CD4-positive, alpha-beta memory T cell (primary cell): ENCODE measurements around the gene UTP20. TPM values are rescaled to one million over a fixed set of nuclear protein-coding genes. Genes with fewer than 3 reads are reported as not detected.
"Not testable (repeated sequence)": the region's sequence is repeated elsewhere in the genome, so short reads cannot be mapped to it uniquely, and the experiment has no call there.

Source experiments
- CTCF ChIA-PET: fragments of 350-600 bp; sonication (Branson Sonifier 250); formaldehyde crosslinking; loops from one replicate; lab custom pipeline; 2021; ENCODE audit warnings: inconsistent platforms; ENCODE audit not compliant: partially characterized antibody; lab: Charles Lee
- POLR2A ChIA-PET: fragments of 350-600 bp; sonication (Branson Sonifier 250); formaldehyde crosslinking; loops from one replicate; lab custom pipeline; 2021; ENCODE audit not compliant: partially characterized antibody; lab: Charles Lee
- DNase-seq, 5 donors: peaks; one replicate each; pipeline versions ENCODE4 v3.0.0 to v3.0.0-alpha.2; 2020 to 2022; ENCODE audit warnings: mixed read lengths in 1 of 5
- H3K27ac ChIP-seq: one replicate; pipeline ENCODE4 v1.7.0; 2013; ENCODE audit warnings: low read depth, low read length
- H3K27me3 ChIP-seq: 2 replicates; pipeline ENCODE4 v1.7.0; 2013; ENCODE audit warnings: mild to moderate bottlenecking, low read length, moderate library complexity; ENCODE audit not compliant: insufficient read depth
- H3K36me3 ChIP-seq: 2 replicates; pipeline ENCODE4 v1.7.0; 2013; ENCODE audit warnings: mild to moderate bottlenecking, low read length, moderate library complexity; ENCODE audit not compliant: insufficient read depth
- H3K4me1 ChIP-seq: 2 replicates; pipeline ENCODE4 v1.7.0; 2013; ENCODE audit warnings: mild to moderate bottlenecking, low read length, moderate library complexity; ENCODE audit not compliant: insufficient read depth
- H3K4me3 ChIP-seq, 2 donors: one replicate each; pipeline ENCODE4 v1.7.0; 2013; ENCODE audit warnings: low read length in 2 of 2, mild to moderate bottlenecking in 1 of 2
- H3K9me3 ChIP-seq, 2 donors: one replicate each; pipeline ENCODE4 v1.7.0; 2013; ENCODE audit warnings: low read length in 2 of 2, control low read depth in 1 of 2; ENCODE audit not compliant: control insufficient read depth in 1 of 2
- H3K27ac Mint-ChIP-seq, 7 donors: one replicate each; pipeline ENCODE4 v1.8.0; 2020 to 2021; ENCODE audit warnings: mixed read lengths in 7 of 7, mild to moderate bottlenecking in 6 of 7, inconsistent platforms in 3 of 7, moderate library complexity in 3 of 7
- H3K27me3 Mint-ChIP-seq, 2 donors: one replicate each; pipeline ENCODE4 v1.8.0; 2020 to 2021; ENCODE audit warnings: mixed read lengths in 2 of 2
- H3K36me3 Mint-ChIP-seq, 2 donors: one replicate each; pipeline ENCODE4 v1.8.0; 2020 to 2021; ENCODE audit warnings: mixed read lengths in 2 of 2, inconsistent platforms in 1 of 2, mild to moderate bottlenecking in 1 of 2
- H3K4me1 Mint-ChIP-seq, 4 donors: one replicate each; pipeline ENCODE4 v1.8.0; 2020 to 2021; ENCODE audit warnings: mixed read lengths in 4 of 4, mild to moderate bottlenecking in 1 of 4
- H3K4me3 Mint-ChIP-seq, 8 donors: one replicate each; pipeline ENCODE4 v1.8.0; 2020 to 2021; ENCODE audit warnings: mixed read lengths in 8 of 8, mild to moderate bottlenecking in 7 of 8, moderate library complexity in 6 of 8, inconsistent platforms in 3 of 8
- H3K9me3 Mint-ChIP-seq, 8 donors: one replicate each; pipeline ENCODE4 v1.8.0; 2020 to 2021; ENCODE audit warnings: mixed read lengths in 8 of 8, mild to moderate bottlenecking in 5 of 8, inconsistent platforms in 3 of 8, moderate library complexity in 1 of 8
- intact Hi-C: fragments of 100-400 bp; cut with micrococcal nuclease; formaldehyde crosslinking; loops from one replicate; pipeline ENCODE4 v1.15.1; 2023
- polyA plus RNA-seq, 2 donors: library from polyadenylated mRNA; unstranded; fragments of 300-500 nt; fragmentation: Illumina TruSeq; gene quantifications; one replicate each; pipeline ENCODE4 v1.2.3, GENCODE V29; 2021
- total RNA-seq, 2 experiments: library from RNA; stranded (reverse); gene quantifications; one replicate each; pipeline ENCODE4 v1.2.3, GENCODE V29; 2021

Gene UTP20
- total and polyA plus RNA-seq, 4 experiments from 2014 or later: 3.3 to 14.9 (median 10.6) TPM

GRCh38 chr12:101414533-101415119 lies 134.7 kb downstream of the UTP20 start:
- ChIA-PET CTCF (interaction anchor here (0.7 to 1.2 kb wide), 10 partner anchors 12 to 426 kb away, joined by 3 to 10 read pairs (median 4); no protein-coding TSS in a partner anchor), POLR2A (no interaction called here)
- H3K27ac ChIP-seq: no peak overlapping the region
- peaks cover 0 to 2% (median 0%) of the 10 kb centered on the region in 8 donors for H3K9me3 Mint-ChIP-seq
- peaks cover 0 to 1% of the 10 kb centered on the region in 2 donors for H3K27me3 Mint-ChIP-seq
- H3K4me3 Mint-ChIP-seq: no peak overlapping the region
- H3K4me1 Mint-ChIP-seq: no peaks in the 10 kb centered on the region
- DNase-seq: peak; percentile 3 to 32 (median 21)
- no peaks in the 10 kb centered on the region for H3K36me3 ChIP-seq
- no peaks in the 10 kb centered on the region for H3K36me3 Mint-ChIP-seq
- no peaks in the 10 kb centered on the region for H3K9me3 ChIP-seq
- H3K4me3 ChIP-seq: no peak overlapping the region
- intact Hi-C loops: loop anchor here (1.0 to 2.0 kb wide), 3 partner anchors 345 to 425 kb away; partner anchors contain the start of gene GNPTAB
- H3K27me3 ChIP-seq: no peaks in the 10 kb centered on the region
- H3K4me1 ChIP-seq: no peaks in the 10 kb centered on the region
- no peak overlapping the region for H3K27ac Mint-ChIP-seq

GRCh38 chr12:101415228-101415627 lies 135.3 kb downstream of the UTP20 start:
- H3K36me3 Mint-ChIP-seq: no peaks in the 10 kb centered on the region
- H3K27me3 ChIP-seq: no peaks in the 10 kb centered on the region
- no peaks in the 10 kb centered on the region for H3K4me1 ChIP-seq
- H3K27me3 Mint-ChIP-seq: peaks cover 0 to 1% of the 10 kb centered on the region in 2 donors
- intact Hi-C loops: loop anchor here (2.0 kb wide), 1 partner anchor 416 kb away; the partner anchor contains the start of gene GNPTAB
- H3K4me3 ChIP-seq: no peak overlapping the region
- CTCF ChIA-PET: interaction anchor here (0.7 to 1.2 kb wide), 10 partner anchors 13 to 425 kb away, joined by 3 to 10 read pairs (median 4); no protein-coding TSS in a partner anchor
- no peaks in the 10 kb centered on the region for H3K9me3 ChIP-seq
- no peak overlapping the region for H3K27ac ChIP-seq
- no peak for DNase-seq
- no peak overlapping the region for H3K27ac Mint-ChIP-seq
- H3K36me3 ChIP-seq: no peaks in the 10 kb centered on the region
- H3K4me1 Mint-ChIP-seq: no peaks in the 10 kb centered on the region
- H3K9me3 Mint-ChIP-seq: peaks cover 0 to 2% (median 0%) of the 10 kb centered on the region in 8 donors
- POLR2A ChIA-PET: no interaction called here
- no peak overlapping the region for H3K4me3 Mint-ChIP-seq

GRCh38 chr12:101422066-101422465 lies 142.2 kb downstream of the UTP20 start:
- H3K4me3 ChIP-seq, H3K4me1 ChIP-seq, H3K36me3 ChIP-seq, H3K9me3 ChIP-seq, H3K4me1 Mint-ChIP-seq, DNase-seq, H3K27me3 Mint-ChIP-seq, H3K27ac ChIP-seq, H3K27me3 ChIP-seq, intact Hi-C loops, H3K27ac Mint-ChIP-seq, CTCF ChIA-PET, H3K36me3 Mint-ChIP-seq, H3K9me3 Mint-ChIP-seq, H3K4me3 Mint-ChIP-seq, POLR2A ChIA-PET: not testable (repeated sequence)

- intact Hi-C loops: no loop called here
- no peaks in the 10 kb centered on the region for H3K9me3 ChIP-seq
- H3K4me3 ChIP-seq: no peak overlapping the region
- H3K27ac ChIP-seq: no peak overlapping the region
- H3K4me1 Mint-ChIP-seq: no peaks in the 10 kb centered on the region
- POLR2A ChIA-PET: no interaction called here
- DNase-seq: no peak
- no peaks in the 10 kb centered on the region for H3K36me3 Mint-ChIP-seq
- no peaks in the 10 kb centered on the region for H3K9me3 Mint-ChIP-seq
- peaks cover 3 to 4% of the 10 kb centered on the region in 2 donors for H3K27me3 Mint-ChIP-seq
- H3K27ac Mint-ChIP-seq: no peak overlapping the region
- no peaks in the 10 kb centered on the region for H3K36me3 ChIP-seq
- H3K4me3 Mint-ChIP-seq: no peak overlapping the region
- H3K27me3 ChIP-seq: no peaks in the 10 kb centered on the region
- CTCF ChIA-PET: interaction anchor here (0.6 kb wide), 1 partner anchor 458 kb away, joined by 3 read pairs; no protein-coding TSS in a partner anchor
- no peaks in the 10 kb centered on the region for H3K4me1 ChIP-seq
Measured at GRCh38 chr12:101424620-101425019, 144.7 kb downstream of the UTP20 start.

- Mint-ChIP-seq H3K27ac (no peak overlapping the region), H3K4me3 (no peak overlapping the region), H3K27me3 (peaks cover 2 to 4% of the 10 kb centered on the region in 2 donors), H3K4me1 (no peaks in the 10 kb centered on the region), H3K36me3 (no peaks in the 10 kb centered on the region), H3K9me3 (no peaks in the 10 kb centered on the region)
- no peak for DNase-seq
- Histone ChIP-seq H3K4me3 (no peak overlapping the region), H3K9me3 (no peaks in the 10 kb centered on the region), H3K4me1 (no peaks in the 10 kb centered on the region), H3K27ac (no peak overlapping the region), H3K27me3 (no peaks in the 10 kb centered on the region), H3K36me3 (no peaks in the 10 kb centered on the region)
- POLR2A ChIA-PET: no interaction called here
- intact Hi-C loops: no loop called here
- CTCF ChIA-PET: no interaction called here
Measured at GRCh38 chr12:101430456-101430855, 150.6 kb downstream of the UTP20 start.

- no peak overlapping the region for H3K27ac ChIP-seq
- no peak overlapping the region for H3K27ac Mint-ChIP-seq
- H3K27me3 ChIP-seq: no peaks in the 10 kb centered on the region
- no peaks in the 10 kb centered on the region for H3K36me3 ChIP-seq
- H3K9me3 Mint-ChIP-seq: no peaks in the 10 kb centered on the region
- no peaks in the 10 kb centered on the region for H3K36me3 Mint-ChIP-seq
- no peak overlapping the region for H3K4me3 Mint-ChIP-seq
- POLR2A ChIA-PET: no interaction called here
- no peaks in the 10 kb centered on the region for H3K4me1 Mint-ChIP-seq
- DNase-seq: no peak
- peaks cover 4% of the 10 kb centered on the region in 2 donors for H3K27me3 Mint-ChIP-seq
- intact Hi-C loops: no loop called here
- no peak overlapping the region for H3K4me3 ChIP-seq
- CTCF ChIA-PET: no interaction called here
- no peaks in the 10 kb centered on the region for H3K9me3 ChIP-seq
- H3K4me1 ChIP-seq: no peaks in the 10 kb centered on the region
Measured at GRCh38 chr12:101436136-101436535, 156.2 kb downstream of the UTP20 start.
